Measurements from ENCODE around the gene RBFOX2. TPM values are rescaled to one million over a fixed set of nuclear protein-coding genes. Genes with fewer than 3 reads are reported as not detected.
"Not testable (repeated sequence)": the region's sequence is repeated elsewhere in the genome, so short reads cannot be mapped to it uniquely, and the experiment has no call there.

The RBFOX2 gene
- total RNA-seq, 2 experiments from 2014 or later = 0.36 to 1.1 TPM

DNA sequence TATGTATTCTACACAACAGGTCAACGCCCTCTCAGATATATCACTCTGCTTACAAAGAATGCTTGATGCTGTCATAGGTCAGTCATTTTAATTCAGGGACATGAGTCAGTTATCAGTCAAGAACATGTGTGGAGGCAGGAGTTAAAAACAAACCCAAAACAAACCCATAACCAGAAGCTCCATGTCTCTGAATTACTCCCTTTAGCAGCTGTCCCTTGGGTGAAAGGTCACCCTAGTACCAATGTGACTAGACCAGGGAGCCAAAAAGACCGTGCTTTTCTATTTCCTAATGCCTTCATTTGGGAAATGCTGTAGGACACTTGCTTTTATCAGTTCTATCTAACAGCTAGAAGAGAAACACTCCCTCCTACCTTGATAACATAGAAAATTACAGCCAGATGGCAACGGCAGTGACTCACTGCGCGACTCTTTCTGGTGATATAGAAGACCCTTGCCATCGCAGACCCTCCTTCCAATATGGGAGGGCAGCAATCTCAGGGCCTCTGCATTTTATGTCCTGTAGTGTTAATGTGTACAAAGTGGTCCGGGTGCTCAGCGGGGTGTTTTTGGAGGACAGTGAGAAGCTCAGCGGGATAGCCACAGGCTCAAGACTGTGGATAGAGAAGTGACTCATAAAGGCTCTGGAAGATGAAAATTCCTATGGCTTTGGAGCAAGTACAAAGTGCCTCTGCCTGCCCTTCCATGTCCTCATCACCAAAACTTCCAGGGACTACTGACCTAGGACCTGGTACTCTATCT is 286.1 kb downstream of the RBFOX2 start:
- no peak for ATAC-seq (ENCODE audit: low read depth)
- peaks cover 11% of the 10 kb centered on the region for H3K27me3 Mint-ChIP-seq
- no peaks in the 10 kb centered on the region for H3K4me1 Mint-ChIP-seq
- H3K36me3 Mint-ChIP-seq = no peaks in the 10 kb centered on the region
- H3K9me3 Mint-ChIP-seq = no peaks in the 10 kb centered on the region
- no peak overlapping the region for H3K27ac Mint-ChIP-seq
- DNase-seq = no peak
- POLR2A ChIA-PET = no interaction called here
- H3K4me3 Mint-ChIP-seq = no peak overlapping the region

DNA sequence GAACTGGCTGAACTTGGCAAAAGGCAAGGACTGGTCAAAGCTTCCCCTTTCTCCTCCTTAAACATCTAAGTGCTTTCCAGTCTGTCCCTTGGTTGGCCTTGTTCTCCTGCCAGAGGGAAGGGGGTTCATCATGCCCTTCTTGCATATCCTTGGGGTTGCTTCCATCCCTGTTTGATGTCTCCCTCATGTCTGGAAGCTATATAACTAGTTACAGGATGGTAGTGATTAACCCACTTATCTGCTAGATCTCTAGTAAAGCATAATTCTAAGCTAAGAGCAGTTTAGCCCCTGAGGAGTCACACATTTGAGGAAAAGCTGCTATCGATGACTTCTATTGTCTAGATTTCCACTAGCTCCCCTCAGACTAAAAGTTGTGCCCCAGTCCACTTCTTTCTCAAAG is 288.0 kb downstream of the RBFOX2 start:
- DNase-seq = no peak
- no peaks in the 10 kb centered on the region for H3K36me3 Mint-ChIP-seq
- no peak overlapping the region for H3K27ac Mint-ChIP-seq
- no peak overlapping the region for H3K4me3 Mint-ChIP-seq
- no peaks in the 10 kb centered on the region for H3K4me1 Mint-ChIP-seq
- ATAC-seq (ENCODE audit: low read depth) = no peak
- POLR2A ChIA-PET = no interaction called here
- peaks cover 9% of the 10 kb centered on the region for H3K27me3 Mint-ChIP-seq
- no peaks in the 10 kb centered on the region for H3K9me3 Mint-ChIP-seq

GRCh38 chr22:35739931-35740380 is 288.7 kb downstream of the RBFOX2 start:
- ATAC-seq (ENCODE audit: low read depth) (no peak), DNase-seq (no peak)
- Mint-ChIP-seq H3K4me1 (no peaks in the 10 kb centered on the region), H3K9me3 (no peaks in the 10 kb centered on the region), H3K27ac (no peak overlapping the region), H3K27me3 (peaks cover 7% of the 10 kb centered on the region), H3K36me3 (no peaks in the 10 kb centered on the region), H3K4me3 (no peak overlapping the region)
- POLR2A ChIA-PET = no interaction called here

GRCh38 chr22:35739076-35739930 is 289.3 kb downstream of the RBFOX2 start:
- Mint-ChIP-seq H3K27ac (no peak overlapping the region), H3K27me3 (peaks cover 7% of the 10 kb centered on the region), H3K4me1 (no peaks in the 10 kb centered on the region), H3K9me3 (no peaks in the 10 kb centered on the region), H3K4me3 (no peak overlapping the region), H3K36me3 (no peaks in the 10 kb centered on the region)
- POLR2A ChIA-PET = no interaction called here
- ATAC-seq (ENCODE audit: low read depth) = no peak
- DNase-seq = no peak

GRCh38 chr22:35737886-35738285 is 290.7 kb downstream of the RBFOX2 start:
- DNase-seq = not testable (repeated sequence)

GRCh38 chr22:35736701-35737100 is 291.9 kb downstream of the RBFOX2 start:
- DNase-seq (no peak), ATAC-seq (ENCODE audit: low read depth) (no peak)
- no peak overlapping the region for H3K27ac Mint-ChIP-seq
- H3K9me3 Mint-ChIP-seq = no peaks in the 10 kb centered on the region
- H3K36me3 Mint-ChIP-seq = no peaks in the 10 kb centered on the region
- POLR2A ChIA-PET = no interaction called here
- H3K27me3 Mint-ChIP-seq = peaks cover 5% of the 10 kb centered on the region
- H3K4me1 Mint-ChIP-seq = no peaks in the 10 kb centered on the region
- H3K4me3 Mint-ChIP-seq = no peak overlapping the region

More at GRCh38 chr22:35737886-35738285, 290.7 kb downstream of the RBFOX2 start:
- H3K4me3 Mint-ChIP-seq; H3K27me3 Mint-ChIP-seq; ATAC-seq (ENCODE audit: low read depth); H3K4me1 Mint-ChIP-seq; H3K27ac Mint-ChIP-seq; H3K9me3 Mint-ChIP-seq; H3K36me3 Mint-ChIP-seq; POLR2A ChIA-PET: not testable (repeated sequence)

DNA sequence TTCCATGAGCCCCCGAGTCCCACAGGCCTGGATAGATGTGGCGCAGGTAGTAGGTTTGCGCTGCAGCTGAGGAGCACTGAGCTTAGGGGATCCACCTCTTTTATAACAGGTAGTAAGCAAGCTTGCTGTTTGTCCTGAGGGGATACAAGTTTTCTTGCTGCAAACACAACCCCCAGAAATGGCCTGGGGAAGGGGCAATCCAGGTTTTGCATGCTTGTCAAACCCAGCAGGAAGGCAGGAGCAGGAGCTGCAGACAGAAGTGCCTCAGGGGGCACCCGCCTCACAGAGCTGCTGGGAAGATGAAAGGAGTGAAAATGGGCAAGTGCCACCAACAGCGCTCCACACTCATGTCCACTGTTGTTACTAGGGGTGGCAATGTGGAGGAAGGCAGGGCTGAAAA is 292.5 kb downstream of the RBFOX2 start:
- no peaks in the 10 kb centered on the region for H3K4me1 Mint-ChIP-seq
- no peak for ATAC-seq (ENCODE audit: low read depth)
- no peak overlapping the region for H3K27ac Mint-ChIP-seq
- no peak for DNase-seq
- H3K36me3 Mint-ChIP-seq = no peaks in the 10 kb centered on the region
- H3K27me3 Mint-ChIP-seq = peaks cover 5% of the 10 kb centered on the region
- H3K9me3 Mint-ChIP-seq = no peaks in the 10 kb centered on the region
- H3K4me3 Mint-ChIP-seq = no peak overlapping the region
- POLR2A ChIA-PET = no interaction called here

DNA sequence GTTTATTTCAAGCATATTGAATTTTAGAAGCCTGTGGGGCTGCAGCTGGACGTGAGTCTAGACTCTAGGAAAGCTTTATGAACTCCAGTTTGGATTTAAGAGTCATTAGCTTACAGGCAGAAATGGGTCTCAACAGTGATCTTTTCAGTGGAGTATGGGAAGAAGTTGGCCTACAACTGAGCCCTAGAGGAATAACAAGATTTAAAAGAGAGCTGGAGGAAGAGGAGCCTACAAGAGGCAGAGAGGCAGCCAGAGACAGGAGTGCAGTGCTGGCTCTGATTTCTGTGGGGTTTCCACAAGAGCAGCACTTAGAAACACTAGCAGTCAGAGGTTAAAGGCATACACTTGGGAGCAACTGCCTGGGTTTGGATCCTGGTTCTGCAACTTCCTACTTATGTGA is 293.1 kb downstream of the RBFOX2 start:
- Mint-ChIP-seq H3K4me3 (no peak overlapping the region), H3K36me3 (no peaks in the 10 kb centered on the region), H3K4me1 (no peaks in the 10 kb centered on the region), H3K27ac (no peak overlapping the region), H3K27me3 (peaks cover 4% of the 10 kb centered on the region), H3K9me3 (no peaks in the 10 kb centered on the region)
- POLR2A ChIA-PET = no interaction called here
- ATAC-seq (ENCODE audit: low read depth) = no peak
- DNase-seq = no peak

GRCh38 chr22:35734517-35734827 is 294.2 kb downstream of the RBFOX2 start:
- ATAC-seq (ENCODE audit: low read depth) = no peak
- H3K4me3 Mint-ChIP-seq = no peak overlapping the region
- no peak for DNase-seq
- H3K4me1 Mint-ChIP-seq = no peaks in the 10 kb centered on the region
- no peaks in the 10 kb centered on the region for H3K36me3 Mint-ChIP-seq
- POLR2A ChIA-PET = no interaction called here
- no peak overlapping the region for H3K27ac Mint-ChIP-seq
- no peaks in the 10 kb centered on the region for H3K9me3 Mint-ChIP-seq
- H3K27me3 Mint-ChIP-seq = peaks cover 4% of the 10 kb centered on the region

DNA sequence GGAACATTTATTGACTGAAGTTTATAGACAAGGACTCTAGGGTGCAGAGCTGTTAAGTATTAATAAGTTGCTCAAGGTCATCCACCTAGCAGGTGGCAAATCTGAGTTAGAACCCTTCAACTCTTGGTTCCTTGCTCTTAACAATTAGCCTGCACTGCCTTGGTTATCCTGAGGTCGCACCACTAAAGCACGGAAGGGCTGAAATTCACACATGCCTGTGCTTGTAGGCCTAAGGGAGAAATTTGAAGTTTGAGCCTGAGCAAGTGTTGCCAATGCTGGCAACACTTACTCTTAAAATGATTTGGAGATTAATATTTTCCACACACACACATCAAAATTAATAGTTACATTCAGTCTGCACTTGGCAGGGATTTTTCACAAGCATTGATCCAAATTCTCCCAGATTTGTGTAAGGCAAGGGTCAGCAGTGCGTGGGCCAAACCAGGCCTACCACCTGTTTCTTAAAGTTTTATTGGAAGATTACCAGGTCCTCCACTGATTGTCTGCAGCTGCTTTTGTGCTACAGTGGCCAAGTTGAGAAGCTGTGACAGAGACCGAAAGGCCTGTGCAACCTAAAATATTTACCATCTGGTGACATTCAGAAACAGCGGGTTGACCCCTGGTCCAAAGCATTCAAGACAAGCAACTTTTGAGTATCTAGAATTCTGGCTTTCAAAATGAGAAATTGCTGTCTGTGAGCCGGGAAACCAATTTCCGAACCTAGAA is 294.7 kb downstream of the RBFOX2 start:
- Mint-ChIP-seq H3K27me3 (peaks cover 8% of the 10 kb centered on the region), H3K36me3 (no peaks in the 10 kb centered on the region), H3K4me1 (peaks cover 1% of the 10 kb centered on the region), H3K27ac (no peak overlapping the region), H3K4me3 (no peak overlapping the region), H3K9me3 (no peaks in the 10 kb centered on the region)
- POLR2A ChIA-PET = no interaction called here
- DNase-seq = no peak
- no peak for ATAC-seq (ENCODE audit: low read depth)

- Mint-ChIP-seq H3K36me3 (no peaks in the 10 kb centered on the region), H3K27ac (no peak overlapping the region), H3K4me1 (peaks cover 1% of the 10 kb centered on the region), H3K4me3 (no peak overlapping the region), H3K9me3 (no peaks in the 10 kb centered on the region), H3K27me3 (peaks cover 6% of the 10 kb centered on the region)
- ATAC-seq (ENCODE audit: low read depth) = no peak
- POLR2A ChIA-PET = no interaction called here
- DNase-seq = no peak
Observed at GRCh38 chr22:35733036-35733435, 295.6 kb downstream of the RBFOX2 start.

DNA sequence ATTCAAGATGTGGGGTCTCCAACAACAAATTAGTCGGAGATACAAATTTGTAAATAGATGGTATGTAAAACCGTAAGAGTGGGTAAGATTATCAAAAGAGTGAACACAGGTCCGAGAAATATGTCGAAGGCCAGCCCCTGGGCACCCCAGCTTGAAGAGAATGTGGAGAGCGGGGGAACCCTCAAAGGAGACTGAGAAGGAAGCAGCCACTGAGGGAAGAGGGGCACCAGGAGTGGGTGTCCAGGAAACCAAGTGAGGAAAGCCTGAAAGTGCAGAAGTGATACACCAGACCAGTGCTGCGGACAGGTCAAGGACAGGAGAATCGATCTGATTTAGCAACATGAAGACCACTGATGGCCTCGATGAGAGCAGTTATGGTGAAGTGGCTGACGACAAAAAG is 296.5 kb downstream of the RBFOX2 start:
- ATAC-seq (ENCODE audit: low read depth) (no peak), DNase-seq (no peak)
- Mint-ChIP-seq H3K9me3 (no peaks in the 10 kb centered on the region), H3K27me3 (peaks cover 5% of the 10 kb centered on the region), H3K4me3 (no peak overlapping the region), H3K4me1 (peaks cover 1% of the 10 kb centered on the region), H3K27ac (no peak overlapping the region), H3K36me3 (no peaks in the 10 kb centered on the region)
- POLR2A ChIA-PET = no interaction called here

- H3K36me3 Mint-ChIP-seq = no peaks in the 10 kb centered on the region
- no peak overlapping the region for H3K27ac Mint-ChIP-seq
- H3K27me3 Mint-ChIP-seq = peaks cover 6% of the 10 kb centered on the region
- no peaks in the 10 kb centered on the region for H3K9me3 Mint-ChIP-seq
- no peak for DNase-seq
- H3K4me3 Mint-ChIP-seq = no peak overlapping the region
- no peak for ATAC-seq (ENCODE audit: low read depth)
- POLR2A ChIA-PET = no interaction called here
- peaks cover 1% of the 10 kb centered on the region for H3K4me1 Mint-ChIP-seq
Observed at GRCh38 chr22:35731321-35731720, 297.3 kb downstream of the RBFOX2 start.

DNA sequence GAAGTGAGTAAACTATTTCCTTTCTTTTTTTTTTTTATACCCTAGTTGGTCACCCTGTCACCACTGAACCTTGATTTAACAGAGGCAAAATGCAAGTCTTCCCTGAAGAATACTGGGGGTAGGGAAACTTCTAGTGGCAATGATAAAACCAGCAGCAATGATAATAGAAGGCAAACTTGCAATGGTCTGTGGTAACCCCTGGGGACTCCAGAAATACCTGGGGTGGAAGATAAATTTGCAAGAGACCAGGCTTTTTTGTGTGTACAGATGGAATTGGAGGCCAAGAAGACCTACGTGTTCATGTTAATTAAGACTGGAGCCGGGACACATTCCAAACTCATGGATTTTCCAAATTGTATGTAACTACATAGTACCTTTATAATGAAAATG is 299.3 kb downstream of the RBFOX2 start:
- H3K27ac Mint-ChIP-seq = no peak overlapping the region
- POLR2A ChIA-PET = no interaction called here
- H3K4me3 Mint-ChIP-seq = no peak overlapping the region
- no peak for DNase-seq
- H3K9me3 Mint-ChIP-seq = no peaks in the 10 kb centered on the region
- ATAC-seq (ENCODE audit: low read depth) = no peak
- peaks cover 7% of the 10 kb centered on the region for H3K27me3 Mint-ChIP-seq
- no peaks in the 10 kb centered on the region for H3K36me3 Mint-ChIP-seq
- H3K4me1 Mint-ChIP-seq = peaks cover 1% of the 10 kb centered on the region

Measured in activated naive CD8-positive, alpha-beta T cell treated with anti-CD3 and anti-CD28 coated beads, Interleukin-2, amount 10 ng/mL, durations not matched to agents 7 days and 5 days (primary cell).